ENCODE results near the gene ATXN2L.
"Not testable (repeated sequence)": the region's sequence is repeated elsewhere in the genome, so short reads cannot be mapped to it uniquely, and the experiment has no call there.

ATXN2L gene, protein sequence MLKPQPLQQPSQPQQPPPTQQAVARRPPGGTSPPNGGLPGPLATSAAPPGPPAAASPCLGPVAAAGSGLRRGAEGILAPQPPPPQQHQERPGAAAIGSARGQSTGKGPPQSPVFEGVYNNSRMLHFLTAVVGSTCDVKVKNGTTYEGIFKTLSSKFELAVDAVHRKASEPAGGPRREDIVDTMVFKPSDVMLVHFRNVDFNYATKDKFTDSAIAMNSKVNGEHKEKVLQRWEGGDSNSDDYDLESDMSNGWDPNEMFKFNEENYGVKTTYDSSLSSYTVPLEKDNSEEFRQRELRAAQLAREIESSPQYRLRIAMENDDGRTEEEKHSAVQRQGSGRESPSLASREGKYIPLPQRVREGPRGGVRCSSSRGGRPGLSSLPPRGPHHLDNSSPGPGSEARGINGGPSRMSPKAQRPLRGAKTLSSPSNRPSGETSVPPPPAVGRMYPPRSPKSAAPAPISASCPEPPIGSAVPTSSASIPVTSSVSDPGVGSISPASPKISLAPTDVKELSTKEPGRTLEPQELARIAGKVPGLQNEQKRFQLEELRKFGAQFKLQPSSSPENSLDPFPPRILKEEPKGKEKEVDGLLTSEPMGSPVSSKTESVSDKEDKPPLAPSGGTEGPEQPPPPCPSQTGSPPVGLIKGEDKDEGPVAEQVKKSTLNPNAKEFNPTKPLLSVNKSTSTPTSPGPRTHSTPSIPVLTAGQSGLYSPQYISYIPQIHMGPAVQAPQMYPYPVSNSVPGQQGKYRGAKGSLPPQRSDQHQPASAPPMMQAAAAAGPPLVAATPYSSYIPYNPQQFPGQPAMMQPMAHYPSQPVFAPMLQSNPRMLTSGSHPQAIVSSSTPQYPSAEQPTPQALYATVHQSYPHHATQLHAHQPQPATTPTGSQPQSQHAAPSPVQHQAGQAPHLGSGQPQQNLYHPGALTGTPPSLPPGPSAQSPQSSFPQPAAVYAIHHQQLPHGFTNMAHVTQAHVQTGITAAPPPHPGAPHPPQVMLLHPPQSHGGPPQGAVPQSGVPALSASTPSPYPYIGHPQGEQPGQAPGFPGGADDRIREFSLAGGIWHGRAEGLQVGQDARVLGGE
- 14.3 to 115 (median 34.0) reads per million in 18 experiments for total RNA-seq

DNA sequence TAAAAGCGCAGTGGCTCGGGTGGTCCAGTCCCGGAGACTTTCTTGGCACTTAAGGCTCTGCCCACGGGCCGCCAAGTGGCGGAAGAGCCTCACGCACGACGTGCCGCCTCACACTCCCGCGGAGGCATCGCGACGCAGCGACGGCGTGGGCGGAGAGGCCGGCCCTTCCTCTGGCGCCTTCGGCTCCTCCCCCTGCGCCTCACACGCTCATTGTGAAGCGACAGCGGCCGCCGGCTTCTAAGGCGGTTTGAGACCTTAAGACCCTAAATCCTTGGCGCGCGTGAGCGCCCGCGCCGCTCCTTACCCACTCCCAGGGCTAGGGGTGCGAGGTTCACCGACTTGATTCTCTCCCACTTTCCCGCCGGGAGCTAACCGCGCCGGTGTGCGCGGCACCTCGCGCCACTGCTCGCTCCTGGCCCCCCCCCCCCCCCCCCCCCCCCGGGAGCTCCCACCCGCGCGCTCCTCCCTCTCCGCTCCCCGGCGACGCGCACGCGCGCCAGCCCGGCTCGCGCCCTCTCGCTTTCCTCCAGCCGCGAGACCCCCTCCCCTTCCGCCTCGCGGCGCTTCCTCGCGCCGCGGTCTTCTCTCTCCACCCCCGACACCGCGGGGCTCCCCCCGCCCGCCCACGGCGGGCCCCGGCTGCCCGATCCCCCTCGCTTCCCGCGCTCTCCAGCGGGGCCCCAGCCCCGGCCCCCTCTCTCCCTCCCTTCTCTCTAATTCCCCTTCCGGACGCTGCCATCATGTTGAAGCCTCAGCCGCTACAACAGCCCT lies at the start of gene ATXN2L:
Gene ATXN2L (plus strand): TSS at position 480 of the 771 bp plus-strand sequence. CDS start 261 bp downstream, at position 741.
- peak; percentile 97 to 98 for DNase-seq

DNA sequence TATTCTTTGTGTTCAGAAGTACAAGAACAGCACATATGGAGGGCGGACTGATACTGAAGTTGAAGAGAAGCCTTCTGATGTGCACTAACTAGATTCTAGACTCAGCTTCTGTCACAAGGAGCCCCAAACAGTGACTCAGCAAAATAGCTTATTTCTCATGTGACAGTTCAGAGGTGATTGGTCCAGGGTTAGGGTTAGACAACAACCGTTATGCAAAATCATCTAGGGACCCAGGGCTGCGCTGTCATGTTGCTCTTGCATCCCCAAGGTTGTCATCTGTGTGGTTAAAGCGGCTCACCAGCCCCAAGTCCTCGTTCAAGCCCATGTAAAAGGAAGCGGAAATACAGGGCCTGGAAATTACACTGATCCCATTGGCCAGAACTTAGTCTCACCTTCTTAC lies 41.1 kb upstream of the ATXN2L start:
- not testable (repeated sequence) for DNase-seq

DNA sequence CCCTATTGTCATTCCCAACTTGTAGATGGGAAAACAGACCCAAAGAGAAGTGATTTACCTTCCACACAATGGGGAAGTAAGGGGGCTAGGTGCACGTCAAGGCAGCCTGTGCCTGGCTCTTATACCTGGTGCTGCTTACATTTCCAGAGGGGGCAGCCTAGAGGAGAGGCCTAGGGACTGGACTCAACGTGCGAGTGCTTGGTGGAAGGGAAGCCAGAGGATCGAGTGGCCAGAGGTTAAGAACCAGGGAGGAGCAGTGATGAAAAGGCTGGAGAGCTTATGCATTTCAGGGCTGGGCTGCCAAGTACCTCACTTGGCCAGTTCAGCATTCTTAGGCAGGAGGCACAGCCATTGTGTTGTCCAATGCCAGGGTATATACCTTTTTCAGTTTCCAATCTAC lies 40.4 kb upstream of the ATXN2L start:
- DNase-seq: not testable (repeated sequence)

DNA sequence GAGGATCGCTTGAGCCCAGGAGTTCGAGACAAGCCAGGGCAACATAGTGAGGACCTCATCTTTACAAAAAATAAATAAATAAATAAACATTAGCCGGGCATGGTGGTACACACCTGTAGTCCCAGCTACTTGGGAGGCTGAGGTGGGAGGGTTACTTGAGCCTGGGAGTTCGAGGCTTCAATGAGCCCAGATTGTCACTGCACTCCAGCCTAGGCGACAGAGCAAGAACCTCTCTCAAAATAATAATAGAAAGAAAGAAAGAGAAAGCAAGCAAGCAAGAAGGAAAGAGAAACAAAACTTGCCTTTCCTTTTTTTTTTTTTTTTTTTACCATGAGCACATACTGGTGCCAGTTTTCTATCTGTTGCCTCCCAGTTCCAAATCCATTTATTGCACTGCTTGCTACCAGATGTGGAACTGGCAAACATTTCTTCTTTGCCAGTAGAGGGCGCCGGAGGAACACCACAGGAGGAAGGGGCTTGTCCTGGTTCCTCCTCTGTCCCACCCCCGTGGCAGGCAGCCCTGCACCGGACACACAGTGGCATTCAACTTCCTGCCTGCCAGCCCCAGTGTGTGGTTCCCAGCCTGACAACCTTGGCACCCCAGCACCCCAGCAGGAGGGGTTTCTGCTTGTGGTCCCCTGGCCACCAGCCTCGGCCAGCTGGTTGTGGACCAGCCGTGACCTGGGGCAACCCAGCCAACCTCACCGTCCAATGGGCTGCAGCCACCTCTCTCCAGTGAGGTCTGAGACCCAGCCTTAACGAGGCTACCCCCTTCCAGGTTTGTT lies 20.4 kb upstream of the ATXN2L start:
- peak in 1 of 2 donors; percentile 86 for DNase-seq

DNA sequence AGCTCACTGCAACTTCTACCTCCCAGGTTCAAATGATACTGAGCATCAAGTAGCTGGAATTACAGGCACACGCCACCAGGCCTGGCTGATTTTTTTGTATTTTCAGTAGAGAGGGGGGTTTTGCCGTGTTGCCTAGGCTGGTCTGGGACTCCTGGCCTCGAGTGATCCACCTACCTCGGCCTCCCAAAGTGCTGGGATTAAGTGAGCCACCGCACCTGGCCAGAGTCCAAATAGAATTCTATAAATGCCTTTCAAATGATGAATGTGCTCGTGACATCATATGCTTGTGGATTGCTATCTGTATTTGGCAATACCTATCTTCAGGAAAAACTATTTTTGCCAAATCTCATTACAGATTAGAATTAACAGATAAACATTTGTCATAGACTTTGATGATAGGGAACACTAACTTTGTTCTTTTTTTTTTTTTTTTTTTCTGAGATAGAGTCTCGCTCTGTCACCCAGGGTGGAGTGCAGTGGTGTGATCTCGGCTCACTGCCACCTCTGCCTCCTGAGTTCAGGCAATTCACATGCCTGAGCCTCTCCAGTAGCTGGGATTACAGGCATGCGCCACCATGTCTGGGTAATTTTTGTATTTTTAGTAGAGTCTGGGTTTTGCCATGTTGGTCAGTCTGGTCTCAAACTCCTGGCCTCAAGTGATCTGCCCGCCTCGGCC lies 15.2 kb upstream of the ATXN2L start:
- DNase-seq: not testable (repeated sequence)

DNA sequence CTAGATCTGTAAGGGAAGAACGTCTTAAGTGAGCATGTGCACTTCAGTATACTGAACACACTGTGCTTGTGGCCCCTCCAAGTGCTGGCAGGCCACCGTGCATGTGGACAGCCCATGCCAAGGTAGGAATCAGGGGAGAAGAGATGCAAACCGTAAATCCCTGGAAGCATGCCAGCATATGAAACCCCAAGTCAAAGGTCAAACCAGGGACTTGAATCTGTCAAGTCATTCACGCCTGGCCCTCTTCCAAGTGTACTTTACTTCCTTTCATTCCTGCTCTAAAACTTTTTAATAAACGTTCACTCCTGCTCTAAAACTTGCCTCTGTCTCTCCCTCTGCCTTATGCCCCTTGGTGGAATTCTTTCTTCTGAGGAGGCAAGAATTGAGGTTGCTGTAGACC lies 2.8 kb upstream of the ATXN2L start:
- DNase-seq: peak; percentile 42 to 56

DNA sequence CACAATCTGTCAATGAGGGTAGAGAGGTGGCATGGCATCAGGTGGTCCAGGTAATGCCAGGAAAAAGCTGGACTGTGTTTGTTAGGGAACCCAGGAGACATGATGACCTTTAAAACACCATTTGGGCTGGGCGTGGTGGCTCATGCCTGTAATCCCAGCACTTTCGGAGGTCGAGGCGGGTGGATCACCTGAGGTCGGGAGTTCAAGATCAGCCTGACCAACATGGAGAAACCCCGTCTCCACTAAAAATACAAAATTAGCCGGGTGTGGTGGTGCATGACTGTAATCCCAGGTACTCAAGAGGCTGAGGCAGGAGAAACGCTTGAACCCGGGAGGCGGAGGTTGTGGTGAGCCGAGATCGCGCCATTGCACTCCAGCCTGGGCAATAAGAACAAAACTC lies 2.3 kb upstream of the ATXN2L start:
- not testable (repeated sequence) for DNase-seq

DNA sequence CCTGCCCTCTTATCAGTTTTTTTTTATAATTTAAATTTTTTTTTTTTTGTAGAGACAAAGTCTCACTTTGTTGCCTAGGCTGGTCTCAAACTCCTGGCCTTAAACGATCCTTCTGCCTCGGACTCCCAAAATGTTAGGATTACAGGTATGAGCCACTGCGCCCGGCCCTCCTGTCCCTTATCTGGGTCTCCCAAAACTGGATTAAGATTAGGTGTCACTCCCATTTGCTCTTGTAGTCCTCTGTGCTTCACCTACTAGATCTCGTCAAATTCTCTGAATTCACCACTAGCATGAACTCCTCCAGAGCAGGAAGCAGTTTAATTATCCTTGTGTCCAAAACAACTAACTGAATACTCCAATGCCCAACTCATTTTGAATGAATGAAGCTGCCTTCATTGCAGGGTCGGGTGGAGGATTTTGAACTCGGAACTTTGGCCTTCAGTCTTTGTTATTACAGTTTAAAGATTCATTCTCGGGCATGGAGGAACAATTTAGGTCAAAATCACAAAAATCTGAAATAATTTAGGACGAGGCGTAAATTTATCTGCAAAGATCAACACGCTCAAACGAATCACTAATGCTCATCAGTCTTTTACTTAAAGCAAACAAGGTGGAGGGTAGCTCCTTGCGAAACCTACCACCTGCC lies 802 bp upstream of the ATXN2L start:
- DNase-seq: no peak

DNA sequence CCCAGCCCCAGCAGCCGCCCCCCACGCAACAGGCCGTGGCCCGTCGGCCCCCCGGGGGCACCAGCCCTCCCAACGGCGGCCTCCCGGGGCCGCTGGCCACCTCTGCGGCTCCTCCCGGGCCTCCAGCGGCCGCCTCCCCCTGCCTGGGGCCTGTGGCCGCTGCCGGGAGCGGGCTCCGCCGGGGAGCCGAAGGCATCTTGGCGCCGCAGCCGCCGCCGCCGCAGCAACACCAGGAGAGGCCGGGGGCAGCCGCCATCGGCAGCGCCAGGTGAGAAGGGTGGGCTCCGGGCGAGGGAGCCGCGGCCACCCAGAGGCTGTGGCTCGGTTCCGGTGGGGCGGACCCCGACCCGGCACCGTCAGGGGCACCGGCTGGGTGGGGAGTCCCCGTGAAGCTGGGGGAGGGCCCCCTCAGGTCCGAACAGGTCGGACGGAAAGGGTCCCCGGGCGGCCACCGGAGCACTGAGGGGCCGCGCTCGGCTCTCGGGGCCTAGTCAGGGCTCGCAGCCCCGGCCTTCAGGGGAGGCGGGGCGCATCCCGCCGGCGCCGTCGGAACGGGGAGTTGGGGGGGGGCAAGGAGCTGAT lies 583 bp downstream of the ATXN2L start:
- no peak for DNase-seq

DNA sequence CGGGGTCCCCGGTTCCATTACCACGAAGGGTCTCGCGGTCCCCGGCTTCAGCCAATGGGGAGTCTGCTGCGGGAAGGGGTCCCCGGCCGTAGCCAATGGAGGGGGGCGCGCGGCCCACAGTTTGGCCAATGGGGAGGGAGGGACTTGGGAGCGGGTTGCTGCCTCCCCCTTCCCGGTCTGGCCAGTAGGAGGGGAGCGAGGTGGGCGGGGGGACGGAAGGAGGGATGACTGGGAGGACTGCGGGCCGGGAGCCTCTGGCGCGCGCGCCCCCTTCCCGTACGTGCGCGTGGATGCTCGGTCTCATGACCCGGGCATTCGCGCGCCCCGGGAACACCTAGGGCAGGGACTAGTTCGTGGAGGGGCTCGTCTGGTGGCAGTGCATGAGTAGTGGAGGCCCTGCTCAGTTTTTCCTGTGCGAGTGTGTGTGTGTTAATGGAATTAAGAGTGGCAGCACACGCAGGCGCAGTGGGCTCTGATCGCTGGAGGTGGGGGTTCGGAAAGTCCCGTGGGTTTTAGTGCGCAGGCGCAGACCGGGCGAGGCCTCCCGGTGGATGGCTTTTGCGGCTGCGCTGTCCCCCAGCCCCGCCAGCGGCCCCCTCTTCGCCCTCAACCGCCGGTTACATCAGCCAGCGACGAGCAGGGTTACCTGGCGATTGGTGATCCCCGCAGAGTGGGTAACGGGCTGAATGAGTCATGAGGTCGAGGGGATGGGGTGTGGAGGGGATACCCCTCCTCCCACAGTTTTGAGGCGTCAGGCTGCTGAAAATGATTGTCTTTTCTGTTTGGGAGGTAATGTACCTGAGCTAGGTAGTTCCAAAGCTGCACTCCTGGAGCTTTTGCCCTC lies 1.3 kb downstream of the ATXN2L start:
- peak; percentile 95 to 97 for DNase-seq

DNA sequence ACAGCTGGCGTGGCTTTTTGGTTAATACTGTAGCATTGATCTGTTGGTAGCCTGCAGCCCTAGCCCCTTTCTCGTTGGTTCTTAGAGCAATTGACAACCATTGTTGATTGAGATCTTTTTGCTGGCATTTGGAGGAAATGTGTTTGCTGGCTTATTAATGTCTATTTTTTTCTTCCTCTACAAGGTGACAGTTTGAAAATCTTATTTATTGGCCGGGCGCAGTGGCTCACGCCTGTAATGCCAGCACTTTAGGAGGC lies 1.8 kb downstream of the ATXN2L start:
- no peak for DNase-seq

DNA sequence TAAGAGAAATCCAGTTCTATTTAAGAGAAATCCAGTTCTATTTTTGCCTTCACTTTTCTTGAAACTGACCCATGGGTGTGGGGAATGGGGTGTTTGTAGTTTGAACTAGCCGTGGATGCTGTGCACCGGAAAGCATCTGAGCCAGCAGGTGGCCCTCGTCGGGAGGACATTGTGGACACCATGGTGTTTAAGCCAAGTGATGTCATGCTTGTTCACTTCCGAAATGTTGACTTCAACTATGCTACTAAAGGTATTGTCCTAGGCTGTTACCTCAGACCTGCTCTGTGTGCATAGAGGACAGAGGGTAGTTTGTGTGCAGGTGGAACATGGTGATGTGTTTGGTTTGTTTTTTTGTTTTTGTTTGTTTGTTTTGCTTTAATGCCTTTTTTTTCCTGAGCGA lies 3.3 kb downstream of the ATXN2L start:
- no peak for DNase-seq

DNA sequence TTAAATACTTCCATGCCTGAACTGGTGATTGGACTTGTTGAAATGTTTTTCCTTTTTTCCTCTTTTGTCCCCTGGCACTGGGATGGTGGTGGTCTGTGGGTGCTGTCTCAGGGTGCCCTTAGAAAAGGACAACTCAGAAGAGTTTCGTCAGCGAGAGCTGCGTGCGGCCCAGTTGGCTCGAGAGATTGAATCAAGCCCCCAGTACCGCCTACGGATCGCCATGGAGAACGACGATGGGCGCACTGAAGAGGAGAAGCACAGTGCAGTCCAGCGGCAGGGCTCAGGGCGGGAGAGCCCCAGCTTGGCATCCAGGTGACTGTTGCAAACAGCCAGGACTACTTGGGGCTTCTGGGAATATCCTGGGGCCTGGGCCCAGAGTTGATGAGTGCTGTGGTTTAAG lies 6.9 kb downstream of the ATXN2L start:
- no peak for DNase-seq

DNA sequence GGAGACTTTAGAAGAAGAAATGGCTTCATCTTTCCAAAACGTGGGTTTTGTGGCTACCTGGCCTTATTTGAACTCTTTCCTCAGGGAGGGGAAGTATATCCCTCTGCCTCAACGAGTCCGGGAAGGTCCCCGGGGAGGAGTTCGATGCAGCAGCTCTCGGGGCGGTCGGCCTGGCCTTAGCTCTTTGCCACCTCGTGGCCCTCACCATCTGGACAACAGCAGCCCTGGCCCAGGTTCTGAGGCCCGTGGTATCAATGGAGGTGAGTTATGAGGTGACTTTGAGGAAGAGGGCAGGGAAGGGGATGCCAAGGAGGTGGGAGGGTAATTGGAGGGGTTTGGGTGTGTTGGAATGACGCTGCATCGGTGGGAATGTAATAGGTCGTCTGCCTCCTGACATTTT lies 7.7 kb downstream of the ATXN2L start:
- no peak for DNase-seq

DNA sequence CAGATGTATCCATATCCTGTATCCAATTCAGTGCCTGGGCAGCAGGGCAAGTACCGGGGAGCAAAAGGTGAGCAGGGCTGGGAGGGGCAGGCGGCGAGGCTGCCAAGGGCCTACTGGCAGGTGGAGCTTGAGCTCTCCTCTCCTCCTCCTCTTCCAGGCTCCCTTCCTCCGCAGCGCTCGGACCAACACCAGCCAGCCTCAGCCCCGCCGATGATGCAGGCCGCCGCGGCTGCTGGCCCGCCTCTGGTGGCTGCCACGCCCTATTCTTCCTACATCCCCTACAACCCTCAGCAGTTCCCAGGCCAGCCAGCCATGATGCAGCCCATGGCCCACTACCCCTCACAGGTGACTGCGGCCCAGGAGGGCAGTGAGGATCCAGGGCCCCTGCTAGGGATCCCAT lies 11.6 kb downstream of the ATXN2L start:
- no peak for DNase-seq

DNA sequence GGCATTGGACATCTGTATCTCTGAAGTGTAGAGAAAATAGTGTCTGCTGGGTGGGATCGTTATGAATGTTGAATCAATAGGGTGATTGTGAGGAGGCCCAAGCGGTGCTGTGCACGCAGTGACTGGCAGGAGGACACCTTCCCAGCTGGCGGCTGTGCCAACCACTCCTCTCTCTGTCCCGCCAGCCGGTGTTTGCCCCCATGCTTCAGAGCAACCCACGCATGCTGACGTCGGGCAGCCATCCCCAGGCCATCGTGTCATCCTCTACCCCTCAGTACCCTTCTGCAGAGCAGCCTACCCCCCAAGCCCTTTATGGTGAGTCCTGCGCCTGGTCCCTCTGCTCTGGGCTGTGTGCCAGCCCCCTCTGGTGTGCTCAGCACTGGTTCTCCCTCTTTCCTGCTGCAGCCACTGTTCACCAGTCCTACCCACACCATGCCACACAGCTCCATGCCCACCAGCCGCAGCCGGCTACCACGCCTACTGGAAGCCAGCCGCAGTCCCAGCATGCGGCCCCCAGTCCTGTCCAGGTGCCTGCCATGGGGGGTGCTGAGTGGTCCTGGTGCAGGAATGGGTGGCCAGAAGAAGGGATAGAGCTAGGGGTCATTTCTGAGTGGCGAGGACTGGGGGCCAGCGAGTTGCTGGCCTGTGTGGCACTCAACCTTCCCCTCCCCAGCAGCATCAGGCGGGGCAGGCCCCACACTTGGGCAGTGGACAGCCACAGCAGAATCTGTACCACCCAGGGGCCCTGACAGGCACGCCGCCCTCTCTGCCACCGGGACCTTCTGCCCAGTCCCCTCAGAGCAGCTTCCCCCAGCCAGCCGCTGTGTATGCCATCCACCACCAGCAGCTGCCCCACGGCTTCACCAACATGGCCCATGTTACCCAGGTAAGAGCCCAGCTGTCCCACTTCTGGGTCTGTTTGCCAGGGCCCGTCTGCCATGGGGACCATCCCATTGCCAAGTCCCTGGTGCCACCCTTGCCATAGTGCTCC lies 12.4 kb downstream of the ATXN2L start:
- no peak for DNase-seq

DNA sequence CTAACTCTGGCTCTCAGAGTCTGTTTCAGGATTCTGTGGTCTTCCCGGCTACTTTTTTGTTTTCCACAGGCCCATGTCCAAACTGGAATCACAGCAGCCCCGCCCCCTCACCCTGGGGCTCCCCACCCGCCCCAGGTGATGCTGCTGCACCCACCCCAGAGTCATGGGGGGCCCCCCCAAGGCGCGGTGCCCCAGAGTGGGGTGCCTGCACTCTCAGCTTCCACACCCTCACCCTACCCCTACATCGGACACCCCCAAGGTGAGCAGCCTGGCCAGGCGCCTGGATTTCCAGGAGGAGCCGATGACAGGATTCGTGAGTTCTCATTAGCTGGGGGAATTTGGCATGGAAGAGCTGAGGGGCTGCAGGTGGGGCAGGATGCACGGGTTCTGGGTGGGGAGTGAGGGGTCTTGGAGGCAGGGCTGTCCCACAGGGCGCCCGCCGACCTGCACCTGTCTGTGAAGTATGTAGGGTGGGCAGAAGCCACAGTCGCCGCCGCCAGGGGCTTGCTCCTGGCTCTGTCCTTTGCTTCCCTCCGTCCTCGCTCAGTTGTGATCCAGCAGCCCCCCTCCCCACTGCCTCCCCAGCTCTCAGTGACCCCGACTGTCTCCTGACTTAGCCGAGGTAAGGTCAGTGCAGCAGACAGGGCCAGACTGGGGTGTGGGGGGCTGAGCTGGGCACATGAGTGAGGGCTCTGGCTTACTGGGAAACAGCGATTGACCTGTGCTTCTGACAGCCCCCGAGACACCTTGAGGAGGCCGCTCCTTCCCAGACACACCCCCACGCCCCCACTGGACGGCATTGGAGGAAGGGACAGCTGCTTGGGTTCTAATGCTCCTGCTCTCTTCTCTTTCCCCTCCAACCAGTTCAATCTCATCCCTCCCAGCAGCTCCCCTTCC lies 13.3 kb downstream of the ATXN2L start:
- DNase-seq: no peak

Data from inflammatory macrophage (primary cell).